Glomerular visceral epithelial cell (primary cell): ENCODE data around the gene CCDC40.
"Not testable (repeated sequence)": the region's sequence is repeated elsewhere in the genome, so short reads cannot be mapped to it uniquely, and the experiment has no call there.

Experiments
- DNase-seq: peaks from one replicate; pipeline ENCODE4 v3.0.0-alpha.2; 2016; ENCODE audit errors: extremely low spot score

The CCDC40 gene

DNA sequence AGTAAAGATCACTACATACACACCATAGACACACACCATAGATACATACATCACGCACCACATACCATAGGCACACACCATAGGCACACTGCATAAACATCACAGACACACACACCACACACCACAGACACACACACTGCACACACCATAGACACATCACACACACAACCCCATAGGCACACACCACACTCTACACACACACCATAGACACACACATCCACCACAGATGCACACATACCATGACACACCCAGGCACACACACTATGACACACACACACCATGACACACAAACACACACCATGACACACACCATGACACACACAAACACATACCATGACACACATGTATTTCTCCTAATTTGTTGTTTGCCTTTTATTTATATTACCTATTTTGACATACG lies 14.8 kb upstream of the CCDC40 start:
- DNase-seq = no peak

DNA sequence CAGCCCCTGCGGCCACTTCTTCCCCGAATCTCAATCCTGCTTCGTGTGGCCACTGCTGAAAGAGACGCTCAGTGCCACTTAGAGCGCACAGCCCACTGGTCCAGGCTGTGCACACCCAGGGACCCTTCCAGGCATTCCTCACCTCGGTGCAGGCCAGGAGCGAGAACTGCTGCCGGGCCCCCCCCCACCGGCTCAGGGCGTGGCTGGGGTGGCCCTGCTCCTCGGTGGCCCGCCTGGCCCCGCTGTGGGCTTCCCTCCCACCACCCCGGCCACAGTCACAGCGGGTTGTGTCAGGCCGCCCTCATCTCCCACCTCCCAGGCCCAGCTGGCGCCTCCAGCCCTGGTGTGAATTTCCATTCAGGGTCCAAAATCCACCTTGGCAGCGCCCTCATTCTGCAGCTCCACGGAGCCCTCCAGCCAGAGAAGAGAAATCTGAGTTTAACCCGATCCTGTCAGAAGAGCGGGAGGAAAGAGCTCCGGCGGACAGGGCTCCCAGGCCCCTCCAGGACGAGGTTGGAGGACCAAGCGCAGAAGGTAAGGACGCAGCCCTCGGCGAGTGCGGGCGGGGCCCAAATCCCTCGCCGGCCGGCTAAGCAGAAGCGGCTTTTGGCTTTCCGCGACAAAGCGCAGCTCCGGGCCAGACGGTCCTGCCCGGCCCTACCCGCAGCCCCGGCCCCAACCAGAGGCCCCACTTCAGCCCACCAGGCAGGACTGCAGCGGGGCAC lies 12.8 kb upstream of the CCDC40 start:
- DNase-seq = no peak

DNA sequence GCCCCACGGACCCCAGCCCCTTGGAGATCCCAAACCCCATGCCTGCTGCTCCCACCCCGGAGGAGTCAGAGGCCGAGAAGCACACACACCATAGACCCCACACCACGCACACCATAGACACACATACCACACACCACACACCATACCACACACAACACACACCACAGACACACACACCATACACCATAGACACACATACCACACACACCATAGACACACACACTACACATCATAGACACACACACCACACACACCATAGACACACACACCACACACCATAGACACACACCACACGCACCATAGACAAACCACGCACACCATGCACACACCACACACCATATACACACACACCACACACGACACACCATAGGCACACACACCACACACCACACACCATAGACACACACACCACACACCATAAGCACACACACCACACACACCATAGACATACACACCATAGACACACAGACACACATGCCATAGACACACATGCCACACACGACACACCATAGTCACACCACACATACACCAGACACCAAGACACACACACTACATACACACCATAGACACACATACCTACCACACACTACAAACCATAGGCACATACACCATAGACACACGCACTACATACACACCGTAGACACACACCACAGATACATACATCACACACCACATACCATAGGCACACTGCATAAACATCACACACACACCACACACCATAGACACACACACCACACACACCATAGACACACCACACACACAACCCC lies 12.1 kb upstream of the CCDC40 start:
- no peak for DNase-seq

DNA sequence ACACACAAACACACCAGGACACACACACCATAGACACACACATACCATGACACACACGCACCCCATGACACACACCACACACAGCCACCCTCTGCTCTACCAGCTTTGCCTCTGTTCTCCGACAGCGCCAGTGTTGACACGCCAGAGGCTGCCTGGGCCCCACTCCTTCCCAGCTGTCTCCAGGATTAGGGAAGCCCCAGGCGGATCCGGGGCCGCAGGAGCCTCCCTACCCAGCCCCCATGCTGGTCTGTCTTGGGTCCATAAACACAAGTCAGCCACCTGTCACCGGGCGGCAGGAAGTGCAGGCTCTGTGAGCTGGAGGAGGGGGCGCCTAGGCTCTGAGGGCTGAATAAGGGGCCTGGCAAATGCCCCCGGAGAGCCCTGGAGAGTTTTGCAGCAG lies 11.3 kb upstream of the CCDC40 start:
- no peak for DNase-seq

DNA sequence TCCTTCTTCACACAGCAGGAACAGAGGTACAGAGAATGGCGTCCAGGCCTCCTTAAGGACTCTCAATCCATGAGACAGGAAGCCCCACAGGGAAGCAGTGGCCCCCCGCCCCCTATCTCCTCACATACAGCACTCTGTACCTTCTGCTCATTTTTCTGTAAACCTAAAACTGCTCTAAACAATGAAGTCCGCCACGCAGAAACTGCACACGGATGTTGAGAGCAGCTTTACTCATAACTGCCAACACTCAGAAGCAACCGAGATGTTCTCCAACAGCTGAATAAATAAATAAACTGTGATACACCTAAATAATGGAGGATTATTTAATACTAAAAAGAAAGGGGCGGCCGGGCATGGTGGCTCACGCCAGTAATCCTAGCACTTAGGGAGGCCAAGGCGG lies 10.6 kb upstream of the CCDC40 start:
- no peak for DNase-seq

DNA sequence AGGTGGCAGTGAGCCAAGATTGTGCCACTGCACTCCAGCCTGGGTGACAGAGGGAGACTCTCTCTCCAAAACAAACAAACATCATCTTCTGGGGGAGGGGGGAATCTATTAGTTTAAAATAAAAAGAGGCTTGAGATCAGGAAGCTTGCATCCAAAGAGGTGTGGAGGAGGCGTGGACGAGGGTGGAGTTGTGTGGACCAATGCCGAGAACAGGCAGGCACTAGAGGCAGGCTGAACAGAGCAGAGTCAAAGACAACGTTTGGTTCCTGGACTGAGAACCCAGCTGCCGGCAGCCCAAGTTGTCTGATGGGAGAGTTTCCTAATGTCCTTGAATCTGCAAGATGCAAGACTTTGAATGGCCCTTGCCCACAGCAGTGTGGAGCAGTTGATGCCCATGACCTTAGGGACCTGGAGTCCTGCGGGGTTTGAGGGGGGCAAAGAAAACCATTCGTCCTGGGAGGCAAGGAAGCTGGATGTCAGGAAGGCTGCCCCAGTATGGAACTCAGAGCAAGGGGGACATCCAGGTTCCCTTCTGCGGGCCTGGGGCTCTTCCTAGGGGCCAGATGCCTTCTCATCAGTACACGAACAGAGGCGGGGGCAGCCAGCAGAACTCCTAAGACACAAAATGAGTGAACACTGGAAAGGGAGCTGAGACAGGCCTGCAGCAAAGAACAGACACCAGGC lies 9.9 kb upstream of the CCDC40 start:
- DNase-seq = no peak

DNA sequence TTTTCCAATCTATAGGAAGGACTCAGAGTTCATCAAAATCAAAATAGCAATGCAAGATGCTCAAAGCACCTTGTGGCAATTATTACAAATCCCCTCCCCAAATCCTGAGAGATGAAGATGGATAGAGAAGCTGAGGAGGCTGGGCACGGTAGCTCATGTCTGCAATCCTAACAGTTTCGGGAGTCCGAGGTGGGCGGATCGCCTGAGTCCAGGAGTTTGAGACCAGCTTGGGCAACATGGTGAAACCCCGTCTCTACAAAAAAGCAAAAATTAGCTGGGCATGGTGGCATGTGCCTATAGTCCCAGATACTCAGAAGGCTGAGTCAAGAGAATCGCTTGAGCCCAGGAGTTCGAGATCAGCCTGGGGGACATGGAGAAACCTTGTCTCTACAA lies 9.4 kb upstream of the CCDC40 start:
- DNase-seq = no peak

DNA sequence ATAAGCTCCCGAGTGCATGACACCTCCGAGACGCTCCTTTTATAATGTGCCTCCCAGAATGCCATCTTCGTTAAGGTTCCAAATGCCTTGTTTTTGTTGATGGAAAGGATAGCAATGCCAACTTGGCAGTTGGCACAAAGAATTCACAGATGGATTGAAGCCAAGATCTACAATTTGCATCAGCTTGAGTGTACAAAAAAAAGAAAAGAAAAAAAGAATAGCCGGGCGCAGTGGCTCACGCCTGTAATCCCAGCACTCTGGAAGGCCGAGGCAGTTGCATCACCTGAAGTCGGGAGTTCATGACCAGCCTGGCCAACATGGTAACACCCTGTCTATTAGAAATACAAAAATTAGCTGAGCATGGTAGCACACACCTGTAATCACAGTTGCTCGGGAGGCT lies 8.4 kb upstream of the CCDC40 start:
- no peak for DNase-seq

DNA sequence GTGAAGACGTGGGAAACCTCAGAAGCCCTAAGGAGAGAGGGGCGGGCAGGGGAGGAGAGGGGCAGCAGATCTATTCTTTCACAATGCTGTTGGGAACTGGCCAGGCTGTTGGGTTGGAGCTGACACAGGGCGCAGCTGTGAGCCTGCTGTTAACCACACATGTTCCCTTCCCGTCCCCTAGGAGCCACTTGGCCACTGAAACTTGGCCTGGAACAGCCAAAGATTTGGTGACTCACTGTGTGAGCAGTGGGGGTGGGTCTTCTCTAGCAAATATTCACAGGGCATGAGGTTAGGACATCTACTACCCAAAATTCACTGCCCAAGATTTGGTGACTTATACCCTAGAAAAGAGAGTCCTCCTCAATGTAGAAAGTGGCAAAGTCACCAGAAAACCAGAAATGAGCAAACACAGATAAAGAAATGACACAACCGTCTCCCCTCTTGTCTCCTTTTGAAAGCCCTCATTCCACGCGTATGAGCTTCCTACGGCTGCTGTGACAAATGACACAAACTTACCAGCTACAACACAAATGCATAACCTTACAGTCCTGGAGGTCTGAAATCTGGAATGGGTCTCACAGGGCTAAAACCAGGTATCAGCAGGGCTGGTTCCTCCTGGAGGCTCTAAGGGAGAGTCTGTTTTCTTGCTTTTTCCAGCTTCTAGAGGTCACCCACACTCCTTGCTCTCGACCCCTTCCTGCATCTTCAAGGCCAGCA lies 7.0 kb upstream of the CCDC40 start:
- DNase-seq = peak; percentile 54

DNA sequence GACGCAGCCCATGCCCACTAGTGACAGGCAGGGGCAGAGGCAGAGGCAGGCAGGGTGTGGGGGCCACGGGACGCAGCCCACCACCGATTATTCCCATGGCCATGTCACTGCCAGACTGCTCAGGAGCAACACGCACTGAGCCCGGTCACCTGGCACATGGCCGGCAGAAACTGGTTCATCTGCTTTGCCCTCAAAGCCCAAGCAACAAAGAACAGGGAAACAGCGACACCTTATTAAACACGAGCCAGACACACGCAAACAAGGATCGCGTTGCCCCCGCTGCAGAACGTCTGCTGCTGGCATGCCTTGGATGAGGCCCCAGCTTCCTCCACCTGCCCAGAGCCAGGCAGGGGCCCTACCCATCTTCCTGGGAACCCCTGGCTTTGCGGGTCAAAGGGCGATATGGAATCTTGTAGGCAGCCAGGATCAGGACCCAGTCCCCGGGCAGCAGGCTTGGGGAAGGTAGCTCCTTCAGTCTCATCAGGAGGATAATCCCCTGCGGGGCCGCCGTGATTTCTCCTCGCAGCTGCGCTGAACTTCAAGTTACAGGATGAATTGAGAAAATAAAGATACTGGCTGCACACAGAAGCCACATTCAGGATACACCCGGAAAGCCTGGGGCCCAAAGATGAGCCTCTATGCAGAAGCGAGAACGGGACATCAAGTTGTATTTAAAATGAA lies 5.6 kb upstream of the CCDC40 start:
- DNase-seq = no peak

DNA sequence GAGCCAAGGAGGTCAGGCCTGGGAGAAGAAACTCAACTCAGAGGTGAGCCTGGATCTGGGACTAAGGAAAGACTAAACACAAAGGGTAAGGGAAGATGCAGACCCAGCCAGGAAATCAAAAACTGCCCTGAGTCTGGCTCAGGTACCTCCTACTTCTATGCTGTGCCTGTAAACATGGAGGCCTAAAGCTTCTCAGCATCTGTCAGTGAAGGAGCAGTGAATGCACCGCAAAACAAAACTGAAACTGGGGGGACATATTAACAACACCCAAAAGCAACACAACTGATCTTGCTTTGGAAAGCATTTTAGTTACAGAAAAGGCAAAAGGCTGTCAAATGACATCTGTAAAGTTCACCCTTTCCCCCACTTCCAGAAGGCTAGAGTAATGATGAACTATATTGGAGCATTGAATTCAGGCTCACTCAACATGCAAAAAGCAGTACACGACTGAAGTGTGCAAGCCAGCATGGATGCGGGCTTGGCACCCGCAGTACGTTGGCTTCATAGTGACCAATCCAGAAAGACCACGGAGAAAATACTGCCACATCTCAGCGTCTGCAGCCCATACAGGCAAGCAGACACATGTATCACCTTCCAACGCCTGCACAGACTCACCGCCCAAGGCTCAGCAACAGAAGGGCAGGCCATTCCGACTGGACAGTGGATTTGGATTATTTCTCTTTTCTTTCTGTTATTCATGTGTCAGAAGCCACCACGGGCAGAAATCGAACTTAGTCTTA lies 4.6 kb upstream of the CCDC40 start:
- no peak for DNase-seq

DNA sequence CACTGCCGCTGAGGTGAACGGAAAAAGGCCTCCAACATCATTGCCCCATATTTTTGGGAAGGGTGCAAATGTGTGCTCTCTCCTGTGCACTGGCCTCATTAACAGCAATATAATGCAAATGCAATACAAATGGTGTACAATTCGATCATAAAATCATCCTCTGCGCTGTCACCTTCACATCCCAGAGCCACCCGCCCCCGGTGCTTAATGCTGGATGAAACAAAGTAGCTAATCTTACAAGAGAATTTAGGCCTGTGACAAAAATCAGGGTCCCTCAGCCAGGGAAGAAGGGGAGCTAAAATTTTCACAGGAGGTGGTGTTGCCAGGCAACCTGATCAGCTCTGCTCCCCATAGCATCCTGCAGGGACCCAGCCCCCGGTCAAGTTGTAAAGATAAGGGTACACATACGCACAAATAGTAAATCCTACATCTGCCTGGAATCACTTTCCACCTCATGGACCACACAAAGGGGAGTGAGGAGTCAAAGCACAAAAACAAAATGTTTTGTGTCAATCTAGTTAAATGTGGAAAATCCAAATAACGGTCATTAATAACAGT lies 3.7 kb upstream of the CCDC40 start:
- no peak for DNase-seq

DNA sequence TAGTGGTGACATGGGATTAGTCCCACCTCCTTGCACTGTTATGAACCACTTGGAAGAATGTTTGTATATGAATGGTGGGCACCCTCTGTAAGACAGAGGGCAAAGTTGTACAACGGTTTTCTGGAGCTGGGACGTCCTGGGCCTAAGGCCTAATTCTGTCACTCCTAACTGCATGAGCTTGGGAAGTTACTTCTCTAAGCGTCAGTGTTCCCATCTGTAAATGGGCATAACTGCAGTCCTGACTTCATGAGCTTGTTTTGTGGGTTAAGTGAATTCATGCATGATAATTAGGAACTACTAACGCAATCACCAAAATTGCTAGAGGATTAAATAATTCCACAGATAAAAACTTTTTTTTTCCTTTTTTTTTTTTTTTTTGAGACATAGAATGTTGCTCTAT lies 2.6 kb upstream of the CCDC40 start:
- DNase-seq = no peak

DNA sequence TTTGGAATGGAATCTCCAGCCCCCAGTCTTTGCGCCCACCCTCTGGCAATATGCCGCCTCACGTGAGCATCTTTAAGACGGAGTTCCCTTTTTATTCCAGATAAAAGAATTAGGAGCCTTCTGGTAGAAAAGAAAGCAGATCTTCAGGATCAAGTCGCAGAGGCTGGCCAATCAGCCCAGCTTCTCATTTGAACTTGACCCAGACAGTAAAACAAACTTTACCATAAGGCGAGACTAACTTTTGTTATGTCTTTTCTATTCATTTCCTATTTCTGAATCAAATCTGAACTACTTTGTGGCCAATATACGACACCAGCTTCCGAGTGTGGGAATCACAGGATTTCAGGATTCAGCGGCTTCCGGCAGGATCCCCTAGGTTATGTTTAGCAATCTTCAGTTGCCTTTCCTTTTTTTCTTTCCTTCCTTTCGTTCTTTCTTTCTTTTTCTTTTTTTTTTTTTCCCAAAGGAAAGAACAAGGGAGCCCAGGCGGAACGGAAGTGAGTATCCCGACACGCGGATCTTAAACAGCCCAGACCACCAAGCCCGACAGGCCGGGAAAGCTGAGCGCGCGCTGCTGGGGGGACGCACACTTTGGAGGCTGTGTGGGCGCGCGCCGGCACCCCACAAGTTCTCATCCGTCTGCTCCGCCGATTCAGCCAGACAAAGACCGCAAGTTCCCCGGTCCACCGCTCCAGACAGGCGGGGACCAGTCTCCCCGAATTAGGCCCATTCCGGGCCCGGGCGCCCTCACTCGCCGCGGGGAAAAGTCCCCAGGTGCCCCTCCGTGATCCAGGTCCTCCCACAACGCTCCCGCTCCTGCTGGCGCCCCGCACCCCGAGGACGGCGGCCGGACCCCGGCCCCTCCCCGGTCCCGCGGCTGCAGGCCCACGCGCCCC lies 1.4 kb upstream of the CCDC40 start:
- peak; percentile 37 for DNase-seq

DNA sequence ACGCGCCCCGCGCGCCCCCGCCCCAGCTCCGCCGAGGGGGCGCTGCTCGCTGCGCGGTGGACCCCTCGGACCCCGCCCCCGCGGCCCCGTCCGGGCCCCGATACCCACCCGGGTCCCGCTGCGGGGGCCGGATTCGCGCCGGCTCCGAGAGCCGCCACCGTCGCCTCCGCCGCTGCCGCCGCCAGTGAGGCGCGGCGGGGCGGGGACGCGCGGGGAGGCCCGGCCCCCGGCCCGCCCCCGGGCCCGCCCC lies 830 bp upstream of the CCDC40 start, which contains the start of gene TBC1D16:
Gene TBC1D16 (minus strand): TSS at position 186 of the 250 bp plus-strand sequence. CDS start 22,325 bp downstream, outside the sequence.
- no peak for DNase-seq

DNA sequence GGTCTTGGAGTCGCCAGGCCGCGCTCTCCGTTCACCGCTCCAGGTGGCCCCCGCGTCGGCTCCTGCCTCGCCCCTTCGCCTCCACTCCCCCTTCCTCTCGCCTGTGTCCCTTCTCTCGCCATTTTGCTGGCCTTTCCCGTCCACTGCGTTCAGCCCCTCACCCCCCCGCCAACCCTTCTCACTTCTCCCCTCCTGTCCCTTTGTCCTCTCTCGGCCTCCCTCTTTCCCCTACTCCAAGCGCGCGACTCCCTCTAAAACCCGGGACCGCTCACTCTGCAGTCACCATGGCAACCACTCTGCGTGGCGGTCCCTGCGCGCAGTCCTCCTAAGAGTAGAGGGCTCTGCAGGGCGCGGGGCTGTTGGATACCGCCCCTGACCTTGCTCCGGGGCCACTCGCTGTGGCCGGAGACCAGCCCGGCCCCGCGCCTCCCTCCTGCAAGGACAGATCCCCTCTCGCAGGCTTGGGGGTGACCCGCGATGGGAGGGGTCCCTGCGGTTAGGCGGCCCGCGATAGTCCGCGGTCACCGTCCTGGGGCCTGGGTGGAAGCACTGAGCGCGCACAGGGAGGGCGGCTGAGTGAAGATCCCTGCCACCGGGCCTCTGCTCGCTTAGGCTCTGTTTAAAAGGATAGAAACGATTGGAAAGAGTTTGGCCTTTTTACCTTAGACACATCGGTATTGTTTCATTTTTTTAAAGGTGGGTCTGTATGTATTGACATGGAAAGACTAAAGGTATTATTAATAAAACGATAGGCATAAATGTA lies 454 bp downstream of the CCDC40 start:
- peak; percentile 43 for DNase-seq

DNA sequence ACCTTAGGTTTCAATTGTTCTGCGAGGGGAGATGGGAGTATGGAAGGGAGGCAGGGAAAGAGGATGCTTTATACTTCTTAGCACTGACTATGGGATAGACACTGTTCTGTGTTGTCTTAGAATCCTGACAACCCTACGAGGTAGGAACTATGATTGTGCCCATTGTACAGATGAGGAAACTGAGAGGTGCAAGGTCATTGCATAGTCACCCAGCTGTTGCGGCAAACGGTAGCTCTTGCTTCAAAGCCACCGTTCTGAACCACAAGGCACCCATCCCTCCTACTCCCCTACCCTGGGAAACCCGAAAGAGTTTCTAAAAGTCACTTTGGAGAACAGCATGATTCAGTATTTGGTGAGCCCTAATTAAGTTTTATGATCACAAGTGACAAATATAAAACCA lies 7.5 kb downstream of the CCDC40 start:
- no peak for DNase-seq

DNA sequence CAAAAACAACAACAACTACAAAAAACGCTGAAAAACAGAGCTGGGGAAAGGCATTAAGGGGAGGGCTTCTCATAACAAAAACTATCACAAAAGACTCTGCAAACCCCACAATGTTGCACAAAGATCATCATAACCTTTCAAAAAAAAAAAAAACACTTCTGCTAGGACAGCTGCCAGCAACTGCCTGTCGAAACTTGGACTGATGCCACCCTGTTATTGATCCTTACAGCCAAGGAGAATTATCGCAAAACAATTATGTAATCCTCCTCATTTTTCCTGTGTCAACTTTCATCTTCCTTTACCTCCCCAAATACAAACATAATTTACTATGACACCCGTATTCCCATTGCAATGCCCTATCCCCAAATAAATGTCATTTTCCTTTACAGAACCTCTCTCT lies 9.3 kb downstream of the CCDC40 start:
- no peak for DNase-seq

DNA sequence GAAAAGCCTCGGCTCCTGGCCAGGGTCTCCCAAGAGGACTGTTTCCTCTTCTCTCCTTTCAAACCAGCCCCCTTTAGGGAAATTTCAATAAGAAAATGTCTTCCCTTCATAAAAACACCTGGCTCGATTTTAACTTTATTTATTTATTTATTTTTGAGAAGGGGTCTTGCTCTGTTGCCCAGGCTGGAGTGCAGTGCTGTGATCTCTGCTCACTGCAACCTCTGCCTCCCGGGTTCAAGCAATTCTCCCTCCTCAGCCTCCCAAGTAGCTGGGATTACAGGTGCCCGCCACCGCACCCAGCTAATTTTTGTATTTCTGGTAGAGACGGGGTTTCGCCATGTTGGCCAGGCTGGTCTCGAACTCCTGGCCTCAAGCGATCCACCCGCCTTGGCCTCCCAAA lies 10.3 kb downstream of the CCDC40 start:
- not testable (repeated sequence) for DNase-seq
